ENCODE results near the gene CDKAL1. TPM values are rescaled to one million over a fixed set of nuclear protein-coding genes. Genes with fewer than 3 reads are reported as not detected.

The CDKAL1 gene
- total and polyA plus RNA-seq, 2 of the 8 experiments (the other 6 are each of a cell fraction or from before 2014, with no cell fraction given) = 8.4 to 24.6 TPM

GRCh38 chr6:21026576-21027273 is 492.5 kb downstream of the CDKAL1 start:
- no peaks in the 10 kb centered on the region for H4K20me1 ChIP-seq (replicated peaks in 1 of 2; ENCODE audit: control insufficient read depth in 1 of 2, insufficient read depth in 2 of 2, low read length in 2 of 2)
- no peak overlapping the region for H4K8ac ChIP-seq (ENCODE audit: extremely low read depth, insufficient read depth, low read length)
- POLR2A ChIA-PET (ENCODE audit: partially characterized antibody) = no interaction called here
- no peak overlapping the region for H2BK12ac ChIP-seq (ENCODE audit: low read depth, low read length)
- no peaks in the 10 kb centered on the region for H3K23me2 ChIP-seq (ENCODE audit: low read depth, low read length)
- H3K79me1 ChIP-seq (ENCODE audit: low read depth, low read length) = no peaks in the 10 kb centered on the region
- H3K18ac ChIP-seq (ENCODE audit: extremely low read depth, low read length) = no peak overlapping the region
- no peak overlapping the region for H3K4me2 ChIP-seq (ENCODE audit: insufficient read depth in 1 of 2, low read depth in 2 of 2, low read length in 2 of 2)
- H3K27me3 ChIP-seq (replicated peaks in 1 of 4; ENCODE audit: control insufficient read depth in 3 of 4, extremely low read depth in 1 of 4, insufficient read depth in 3 of 4, low read length in 3 of 4) = no peaks in the 10 kb centered on the region
- H3K4me3 ChIP-seq (ENCODE audit: extremely low read depth in 1 of 4, insufficient read depth in 2 of 4, low read depth in 3 of 4, low read length in 4 of 4) = no peak overlapping the region
- H3K27ac ChIP-seq (ENCODE audit: low read depth, low read length) = no peak overlapping the region
- no peak overlapping the region for H2BK5ac ChIP-seq (ENCODE audit: low read depth, low read length)
- TF ChIP-seq RFX5 (IDR thresholded peaks at IDR 0.05; ENCODE audit: borderline replicate concordance, low read depth, low read length) = no peak
- H3K9me3 ChIP-seq (ENCODE audit: insufficient read depth in 2 of 2, low read depth in 1 of 2, low read length in 1 of 2) = peaks cover 0 to 5% of the 10 kb centered on the region in 2 experiments; a peak in 1 of 4 replicates
- H2AFZ ChIP-seq (ENCODE audit: low read length) = no peak overlapping the region
- no peak for FAIRE-seq
- no peak overlapping the region for H2BK15ac ChIP-seq (ENCODE audit: low read length)
- H3K4ac ChIP-seq (replicated peaks; ENCODE audit: insufficient read length, low read depth, low read length) = no peak overlapping the region
- no peaks in the 10 kb centered on the region for H3K79me2 ChIP-seq (ENCODE audit: control insufficient read depth in 1 of 2, insufficient read depth in 2 of 2, low read length in 2 of 2)
- no peak overlapping the region for H2BK20ac ChIP-seq (ENCODE audit: low read length)
- H3K14ac ChIP-seq (ENCODE audit: insufficient read length) = no peak overlapping the region
- H3K4me1 ChIP-seq (replicated peaks in 1 of 4; ENCODE audit: control insufficient read depth in 3 of 4, insufficient read depth in 4 of 4, low read length in 3 of 4) = peaks cover 0 to 6% (median 0%) of the 10 kb centered on the region in 4 experiments; a peak in 1 of 7 replicates
- no peak overlapping the region for H4K5ac ChIP-seq (ENCODE audit: insufficient read length, low read depth, low read length)
- CTCF ChIA-PET (ENCODE audit: partially characterized antibody) = no interaction called here
- no peaks in the 10 kb centered on the region; a peak in 2 of 8 replicates for H3K36me3 ChIP-seq (ENCODE audit: control insufficient read depth in 2 of 4, insufficient read depth in 4 of 4, low read length in 3 of 4)
- H2BK120ac ChIP-seq (replicated peaks; ENCODE audit: low read depth, low read length) = no peak overlapping the region
- no peak overlapping the region for H3K56ac ChIP-seq (replicated peaks; ENCODE audit: insufficient read length, low read depth, low read length)
- no peak overlapping the region for H3K23ac ChIP-seq (ENCODE audit: insufficient read length)
- H4K91ac ChIP-seq (replicated peaks; ENCODE audit: insufficient read length, low read length) = no peak overlapping the region
- 86% methylated on average over 3 of the region's 3 CpGs; no CpG with 5 or more reads in 1 of the 2 experiments for WGBS, 2 experiments (ENCODE audit: extremely low coverage in 1 of 2, insufficient coverage in 1 of 2, insufficient read length in 1 of 2, insufficient replicate concordance in 2 of 2, low coverage in 1 of 2, low lambda C conversion rate in 2 of 2, missing lambda C conversion rate in 1 of 2)
- no peak overlapping the region for H2AK5ac ChIP-seq (ENCODE audit: low read depth, low read length)
- no peak overlapping the region for H3K9ac ChIP-seq (replicated peaks in 1 of 4; ENCODE audit: extremely low read depth in 1 of 4, low read depth in 3 of 4, low read length in 3 of 4)
- no peak for DNase-seq (ENCODE audit: low read depth in 1 of 2, low spot score in 2 of 2)

All from H1 (cell line).